GM12878 (cell line): ENCODE data around the gene MRM3. TPM values are rescaled to one million over a fixed set of nuclear protein-coding genes. Genes with fewer than 3 reads are reported as not detected.

Experiments
- ATAC-seq: fragments of 200-7000 bp; cut with Tn5 transposase; 3 replicates; pipeline ENCODE4 v1.9.1; 2020; ENCODE audit warnings: mild to moderate bottlenecking, moderate library complexity
- BruUV-seq: library from RNA; stranded (reverse); fragments of 400-500 nt; replicated peaks from 2 replicates; lab custom pipeline; 2021; lab: Mats Ljungman, UMichigan
- CTCF ChIA-PET: fragments of 300-600 bp; sonication (Branson Sonifier 250); formaldehyde crosslinking; extraction: SDS; loops from one replicate; lab custom pipeline; 2021; ENCODE audit warnings: inconsistent platforms; lab: Yijun Ruan, JAX
- POLR2A ChIA-PET: fragments of 350-600 bp; formaldehyde crosslinking; extraction: SDS; loops from one replicate; lab custom pipeline; 2021; ENCODE audit warnings: inconsistent platforms; lab: Charles Lee
- RAD21 ChIA-PET: fragments of 300-600 bp; sonication (Branson Sonifier 250); formaldehyde crosslinking; loops from one replicate; lab custom pipeline; 2023; ENCODE audit warnings: antibody characterized with exemption; ENCODE audit not compliant: unreplicated experiment; lab: Charles Lee
- SMC1A ChIA-PET: fragments of 300-600 bp; sonication (Branson Sonifier 250); formaldehyde crosslinking; loops from one replicate; lab custom pipeline; 2023; ENCODE audit not compliant: unreplicated experiment, uncharacterized antibody; lab: Charles Lee
- DNase-seq: peaks from one replicate; pipeline ENCODE4 v3.0.0-alpha.2; 2011; ENCODE audit warnings: low read depth, low spot score
- FAIRE-seq: peaks from 3 replicates; lab custom pipeline; 2011; peaks lifted over from hg19 to GRCh38; lab: Jason Lieb, UNC
- H2AFZ ChIP-seq: 2 replicates; pipeline ENCODE4 v1.6.0; 2011; ENCODE audit warnings: low read depth, low read length, control low read depth; ENCODE audit not compliant: control insufficient read depth
- H3K27ac ChIP-seq: 2 replicates; pipeline ENCODE4 v1.5.1; 2011; ENCODE audit warnings: control low read depth; ENCODE audit not compliant: control insufficient read depth, insufficient read depth
- H3K27me3 ChIP-seq, 2 experiments: replicated peaks in 1 of 2; 2 replicates each; pipeline versions ENCODE4 v1.6.0 to v1.6.1; 2011; ENCODE audit warnings: low read length in 1 of 2; ENCODE audit not compliant: control insufficient read depth in 2 of 2, insufficient read depth in 2 of 2
- H3K36me3 ChIP-seq, 2 experiments: 2 replicates each; pipeline ENCODE4 v1.5.1; 2011; ENCODE audit warnings: low read length in 1 of 2; ENCODE audit not compliant: control insufficient read depth in 2 of 2, insufficient read depth in 2 of 2
- H3K4me1 ChIP-seq: 2 replicates; pipeline ENCODE4 v1.6.1; 2011; ENCODE audit warnings: mild to moderate bottlenecking, low read length, moderate library complexity, mixed read lengths; ENCODE audit not compliant: control insufficient read depth, insufficient read depth
- H3K4me2 ChIP-seq: 2 replicates; pipeline ENCODE4 v1.6.0; 2011; ENCODE audit warnings: control low read depth; ENCODE audit not compliant: control insufficient read depth, insufficient read depth
- H3K4me3 ChIP-seq: fragments of 200-600 bp; sonication (generic); 2 replicates; pipeline ENCODE4 v1.5.1; 2016
- H3K79me2 ChIP-seq: 2 replicates; pipeline ENCODE4 v1.6.0; 2011; ENCODE audit warnings: low read length; ENCODE audit not compliant: control insufficient read depth, insufficient read depth
- H3K9ac ChIP-seq: 2 replicates; pipeline ENCODE4 v1.8.0; 2011; ENCODE audit warnings: low read length, control low read depth, mixed read lengths; ENCODE audit not compliant: control insufficient read depth, insufficient read depth
- H3K9me3 ChIP-seq: replicated peaks from 3 replicates; pipeline ENCODE4 v1.5.1; 2011; ENCODE audit warnings: mild to moderate bottlenecking, low read length; ENCODE audit not compliant: control insufficient read depth, insufficient read depth
- H4K20me1 ChIP-seq: 2 replicates; pipeline ENCODE4 v1.6.0; 2011; ENCODE audit not compliant: control insufficient read depth, insufficient read depth
- CBX5 ChIP-seq: sonication (generic); IDR thresholded peaks from 2 replicates; pipeline ENCODE4 v1.6.1; 2016; ENCODE audit warnings: low read depth, moderate library complexity, mild to moderate bottlenecking, inconsistent platforms
- E2F4 ChIP-seq: IDR thresholded peaks from 2 replicates; pipeline ENCODE4 v1.6.1; 2012; ENCODE audit warnings: low read depth, low read length, improper control_type of control experiment
- EP300 ChIP-seq, 2 experiments: fragments of 150-350 bp in 1 of 2; IDR thresholded peaks; 2 replicates each; pipeline ENCODE4 v1.6.1; 2011 to 2012; ENCODE audit warnings: low read depth in 2 of 2, low read length in 2 of 2, borderline replicate concordance in 1 of 2, improper control_type of control experiment in 1 of 2, inconsistent platforms in 1 of 2; ENCODE audit not compliant: control insufficient read depth in 1 of 2
- GATAD2B ChIP-seq: fragments of 450-650 bp; conservative IDR thresholded peaks from 2 replicates; pipeline ENCODE4 v1.6.1; 2017; ENCODE audit warnings: low read depth, mild to moderate bottlenecking, moderate library complexity
- KDM1A ChIP-seq: fragments of 200-600 bp; sonication (generic); IDR thresholded peaks from 2 replicates; pipeline ENCODE4 v1.6.1; 2016; ENCODE audit warnings: borderline replicate concordance
- POU2F2 ChIP-seq: IDR thresholded peaks from 3 replicates; pipeline ENCODE4 v1.6.1; 2011; ENCODE audit warnings: low read depth, mild to moderate bottlenecking, low read length, borderline replicate concordance
- RBBP5 ChIP-seq: fragments of 200-600 bp; sonication (generic); conservative IDR thresholded peaks from 2 replicates; pipeline ENCODE4 v1.6.1; 2016
- SIX5 ChIP-seq: IDR thresholded peaks from 2 replicates; pipeline ENCODE4 v1.6.1; 2011; ENCODE audit warnings: mild to moderate bottlenecking, low read depth, low read length, moderate library complexity; ENCODE audit not compliant: severe bottlenecking
- STAT3 ChIP-seq: IDR thresholded peaks from 2 replicates; pipeline ENCODE4 v1.6.1; 2011; ENCODE audit warnings: low read depth, low read length, improper control_type of control experiment
- SUZ12 ChIP-seq: fragments of 200-600 bp; sonication (generic); IDR thresholded peaks from one replicate; pipeline ENCODE4 v1.6.1; 2018; ENCODE audit warnings: antibody characterized with exemption, mild to moderate bottlenecking; ENCODE audit not compliant: unreplicated experiment
- ZBTB33 ChIP-seq: fragments of 450-650 bp; IDR thresholded peaks from 2 replicates; pipeline ENCODE4 v1.6.1; 2017; ENCODE audit warnings: mild to moderate bottlenecking
- ZNF207 ChIP-seq: fragments of 450-650 bp; IDR thresholded peaks from 2 replicates; pipeline ENCODE4 v1.6.1; 2014; ENCODE audit warnings: antibody characterized with exemption, mild to moderate bottlenecking, borderline replicate concordance
- ZZZ3 ChIP-seq: IDR thresholded peaks from 2 replicates; pipeline ENCODE4 v1.6.1; 2011; ENCODE audit warnings: low read depth; ENCODE audit not compliant: control insufficient read depth, insufficient read length
- WGBS: methylation state at CpG from one replicate; pipeline ENCODE4 v1.1.6; 2016; ENCODE audit warnings: low lambda C conversion rate; ENCODE audit not compliant: insufficient replicate concordance, insufficient coverage; ENCODE audit errors: missing lambda C conversion rate; 5-methylcytosine and 5-hydroxymethylcytosine counted together
- in situ Hi-C: fragments of 300-500 bp; cut with MboI; formaldehyde crosslinking; loops from 9 replicates; pipeline ENCODE4 v1.14.3; 2018; ENCODE audit warnings: mixed read lengths
- intact Hi-C: fragments of 100-400 bp; cut with micrococcal nuclease; formaldehyde crosslinking; loops from one replicate; pipeline ENCODE4 v1.14.2; 2022; ENCODE audit not compliant: unreplicated experiment
- polyA plus RNA-seq, 11 experiments: library from polyadenylated mRNA; depleted of rRNA in 4 of 11; unstranded in 6 of 11; stranded (reverse) in 5 of 11; fragments of >200 nt; fragmentation: Nextera tagmentation in 4 of 11; fragmentation: Illumina TruSeq in 1 of 11; extraction: Ambion mirVana in 4 of 11; extraction: Trizol in 1 of 11; gene quantifications; 1 replicate in 1 of 11; 2 replicates in 10 of 11; pipeline versions ENCODE4 v1.2.1 to v1.2.3, GENCODE V29; 2011 to 2016; ENCODE audit warnings: inconsistent platforms in 2 of 11, missing spikeins in 2 of 11, low read depth in 1 of 11
- total RNA-seq, 4 experiments: library from RNA; depleted of rRNA in 3 of 4; stranded (reverse); fragments of >200 nt in 3 of 4; fragmentation: Illumina TruSeq in 1 of 4; extraction: Trizol in 1 of 4; gene quantifications; 2 replicates each; pipeline versions ENCODE4 v1.2.1 to v1.2.3, GENCODE V29; 2013 to 2021

MRM3 gene
- total and polyA plus RNA-seq, 10 of the 15 experiments (the other 5 are each of a cell fraction or from before 2014, with no cell fraction given), result 2.3 to 48.9 (median 26.6) TPM

- in situ Hi-C loops, result loop anchor here (5.0 kb wide), 1 partner anchor 188 kb away; no protein-coding TSS in a partner anchor
- POLR2A ChIA-PET, result no interaction called here
Observed at GRCh38 chr17:799261-799660, 17.1 kb downstream of the MRM3 start.

GRCh38 chr17:800446-801242 is 18.5 kb downstream of the MRM3 start:
- Histone ChIP-seq H3K4me1 (no peaks in the 10 kb centered on the region), H2AFZ (no peak overlapping the region), H3K9me3 (no peaks in the 10 kb centered on the region), H3K4me2 (no peak overlapping the region), H4K20me1 (no peaks in the 10 kb centered on the region), H3K27me3 (no peaks in the 10 kb centered on the region), H3K4me3 (no peak overlapping the region), H3K79me2 (no peaks in the 10 kb centered on the region), H3K9ac (no peak overlapping the region), H3K27ac (no peak overlapping the region), H3K36me3 (no peaks in the 10 kb centered on the region)
- ChIA-PET CTCF (no interaction called here), RAD21 (no interaction called here), SMC1A (no interaction called here), POLR2A (interaction anchor here (0.6 kb wide), 2 partner anchors 24 to 385 kb away, joined by 4 read pairs; no protein-coding TSS in a partner anchor)
- DNase-seq (no peak), FAIRE-seq (no peak), ATAC-seq (no peak)
- WGBS, result 67% methylated on average over 31 of the region's 39 CpGs
- intact Hi-C loops, result no loop called here
- BruUV-seq, result no TSS peak
- in situ Hi-C loops, result no loop called here
- TF ChIP-seq CBX5 (no peak), EP300 (IDR thresholded peaks at IDR 0.05; ENCODE audit: borderline replicate concordance in 1 of 2, control insufficient read depth in 1 of 2, low read depth in 2 of 2, low read length in 2 of 2) (no peak), KDM1A (no peak), STAT3 (no peak), ZNF207 (no peak), ZZZ3 (no peak), ZBTB33 (no peak), POU2F2 (no peak)

More at GRCh38 chr17:799261-799660, 17.1 kb downstream of the MRM3 start:
- Histone ChIP-seq H3K27me3 (no peaks in the 10 kb centered on the region), H3K36me3 (no peaks in the 10 kb centered on the region), H3K79me2 (no peaks in the 10 kb centered on the region), H3K4me1 (no peaks in the 10 kb centered on the region), H3K4me2 (no peak overlapping the region), H3K9ac (no peak overlapping the region), H3K9me3 (no peaks in the 10 kb centered on the region), H4K20me1 (no peaks in the 10 kb centered on the region), H3K4me3 (no peak overlapping the region), H3K27ac (no peak overlapping the region), H2AFZ (no peak overlapping the region)
- ATAC-seq (no peak), DNase-seq (no peak), FAIRE-seq (no peak)
- intact Hi-C loops, result no loop called here
- no TSS peak for BruUV-seq
- no peak for TF ChIP-seq SUZ12
- no peak for TF ChIP-seq SIX5
- no peak for TF ChIP-seq E2F4
- no peak for TF ChIP-seq GATAD2B
- no peak for TF ChIP-seq RBBP5
- WGBS, result 66% methylated on average over 11 of the region's 11 CpGs
- ChIA-PET SMC1A (no interaction called here), CTCF (interaction anchor here (6.1 kb wide), 1 partner anchor 181 kb away, joined by 61 read pairs; the partner anchor contains the start of gene NXN), RAD21 (no interaction called here)
